Rectal smooth muscle tissue (tissue), 1 donor: ENCODE measurements around the gene ADAM33.

Experiments used
- H3K27ac ChIP-seq: one replicate; pipeline ENCODE4 v1.7.0; 2013; ENCODE audit warnings: low read depth, low read length, inconsistent platforms
- H3K27me3 ChIP-seq: one replicate; pipeline ENCODE4 v1.7.0; 2013; ENCODE audit warnings: low read length; ENCODE audit not compliant: control insufficient read depth, insufficient read depth
- H3K36me3 ChIP-seq: one replicate; pipeline ENCODE4 v1.7.0; 2013; ENCODE audit warnings: low read length; ENCODE audit not compliant: control insufficient read depth, insufficient read depth
- H3K4me1 ChIP-seq: one replicate; pipeline ENCODE4 v1.7.0; 2013; ENCODE audit warnings: low read length; ENCODE audit not compliant: control insufficient read depth, insufficient read depth
- H3K4me3 ChIP-seq: one replicate; pipeline ENCODE4 v1.7.0; 2013; ENCODE audit warnings: low read length
- H3K9ac ChIP-seq: one replicate; pipeline ENCODE4 v1.7.0; 2013; ENCODE audit warnings: low read length

The ADAM33 gene

GRCh38 chr20:3681931-3682781 lies at the start of gene ADAM33:
Gene ADAM33, minus strand, starts transcription at chr20:3682010. Its CDS starts 6 bp downstream, at chr20:3682004.
- H3K27me3 ChIP-seq: peaks cover 6% of the 10 kb centered on the region
- peak within 1 kb of the TSS; percentile 68 for H3K4me3 ChIP-seq
- H3K4me1 ChIP-seq: peaks cover 41% of the 10 kb centered on the region
- H3K9ac ChIP-seq: peak within 1 kb of the TSS; percentile 1
- H3K36me3 ChIP-seq: no peaks in the 10 kb centered on the region
- peak within 1 kb of the TSS; percentile 96 for H3K27ac ChIP-seq

DNA sequence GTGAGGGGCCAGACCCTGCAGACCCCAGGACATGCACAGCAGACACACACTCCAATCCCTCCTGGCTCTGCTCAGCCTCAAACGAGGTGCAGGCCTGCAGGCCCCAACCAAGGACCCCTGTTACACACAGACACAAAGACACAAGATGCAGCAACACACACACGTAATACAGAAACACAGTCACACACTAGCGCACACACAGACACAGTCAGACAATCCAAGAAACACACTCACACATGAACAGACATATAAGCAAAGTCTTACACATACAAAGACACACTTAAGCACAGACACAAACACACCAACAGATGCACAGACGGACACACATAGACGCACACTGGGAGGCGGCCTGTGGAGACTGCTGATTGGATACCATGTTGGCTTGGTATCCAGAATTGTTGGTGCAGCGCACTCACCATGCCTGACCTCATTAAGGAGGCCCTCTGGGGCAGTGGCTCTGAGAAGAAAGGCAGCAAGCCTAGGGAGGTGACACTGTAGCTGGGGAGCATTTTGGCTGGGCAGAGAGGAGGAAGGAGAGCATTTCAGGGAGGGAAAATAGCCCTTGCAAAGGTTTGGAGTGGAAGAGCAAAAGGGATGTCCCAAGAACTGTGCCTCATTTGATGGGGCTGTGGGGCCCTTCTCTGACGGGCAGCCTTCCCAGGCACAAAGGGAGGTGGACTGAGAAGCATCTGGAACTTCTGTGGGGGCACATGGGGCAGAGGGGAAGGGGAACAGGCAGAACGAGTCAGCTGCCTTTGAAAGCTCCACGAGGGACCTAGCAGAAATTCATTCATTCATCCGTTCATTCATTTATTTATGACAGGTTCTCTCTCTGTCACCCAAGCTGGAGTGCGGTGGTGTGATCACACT lies 49.2 kb upstream of the ADAM33 start:
- Histone ChIP-seq H3K36me3 (no peaks in the 10 kb centered on the region), H3K27me3 (peaks cover 8% of the 10 kb centered on the region), H3K4me3 (no peak overlapping the region), H3K9ac (no peak overlapping the region), H3K27ac (no peak overlapping the region), H3K4me1 (no peaks in the 10 kb centered on the region)

GRCh38 chr20:3729811-3730540 lies 48.2 kb upstream of the ADAM33 start:
- H3K27ac ChIP-seq: no peak overlapping the region
- H3K36me3 ChIP-seq: no peaks in the 10 kb centered on the region
- no peaks in the 10 kb centered on the region for H3K4me1 ChIP-seq
- H3K27me3 ChIP-seq: peaks cover 8% of the 10 kb centered on the region
- no peak overlapping the region for H3K4me3 ChIP-seq
- no peak overlapping the region for H3K9ac ChIP-seq

DNA sequence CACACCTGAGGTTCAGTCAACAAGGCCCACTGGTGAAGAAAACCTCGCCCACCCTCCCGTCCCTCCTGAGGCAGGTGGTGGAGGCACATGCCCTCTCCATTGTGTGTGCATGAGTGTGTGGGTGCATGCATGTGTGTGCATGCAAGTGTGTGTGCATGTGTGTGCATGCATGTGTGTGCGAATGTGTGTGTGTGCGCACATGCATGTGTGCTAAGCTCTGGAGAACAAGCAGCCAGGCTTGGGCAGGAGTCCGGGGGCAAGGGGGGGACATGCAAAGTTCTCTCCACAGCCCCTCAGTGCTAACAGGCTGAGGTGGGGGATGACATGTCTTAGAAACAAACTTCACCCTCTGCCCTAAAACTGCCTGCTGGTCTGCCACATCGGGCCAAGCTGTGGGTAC lies 47.6 kb upstream of the ADAM33 start:
- no peak overlapping the region for H3K9ac ChIP-seq
- H3K27me3 ChIP-seq: peaks cover 8% of the 10 kb centered on the region
- H3K36me3 ChIP-seq: no peaks in the 10 kb centered on the region
- H3K27ac ChIP-seq: no peak overlapping the region
- H3K4me1 ChIP-seq: no peaks in the 10 kb centered on the region
- no peak overlapping the region for H3K4me3 ChIP-seq

DNA sequence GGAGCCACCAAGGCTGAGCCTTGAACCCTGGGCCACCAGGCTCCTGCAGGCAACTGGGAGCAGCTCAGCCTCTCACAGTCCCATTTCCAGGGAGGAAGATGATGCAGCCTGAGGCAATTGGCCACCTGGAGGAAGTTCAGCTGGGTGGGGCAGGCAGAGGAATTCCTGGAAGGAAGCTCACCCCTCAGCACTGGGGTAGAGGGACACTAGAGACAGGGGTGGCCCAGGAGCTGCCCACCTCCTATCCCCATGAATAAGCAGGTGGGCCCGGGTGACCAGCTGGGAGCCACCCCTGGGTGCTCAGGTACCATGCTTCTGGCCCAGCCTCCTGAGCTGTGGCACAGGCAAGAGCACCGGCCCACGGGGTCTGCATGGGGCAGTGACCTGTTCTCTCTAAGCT lies 47.1 kb upstream of the ADAM33 start:
- Histone ChIP-seq H3K4me3 (no peak overlapping the region), H3K27me3 (peaks cover 8% of the 10 kb centered on the region), H3K4me1 (no peaks in the 10 kb centered on the region), H3K27ac (no peak overlapping the region), H3K9ac (no peak overlapping the region), H3K36me3 (no peaks in the 10 kb centered on the region)

DNA sequence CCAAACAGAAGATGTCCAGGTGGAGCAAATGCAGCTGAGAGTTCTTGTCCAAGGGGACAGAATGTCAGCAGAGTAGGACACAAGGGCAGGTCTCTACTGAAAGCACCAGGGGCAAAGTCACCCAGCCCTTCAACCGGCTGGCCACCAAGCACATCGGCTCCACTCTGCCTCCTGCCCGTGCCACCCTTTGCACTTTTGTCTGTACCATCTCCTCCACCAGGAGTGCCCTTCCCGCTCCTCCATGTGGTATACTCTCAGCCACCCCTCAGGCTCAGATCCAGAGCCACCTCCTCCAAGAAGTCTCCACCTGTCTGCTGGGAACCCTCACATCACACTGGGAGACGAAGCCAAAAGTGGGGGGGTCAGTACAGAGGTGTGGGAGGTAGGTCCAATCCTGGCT lies 46.5 kb upstream of the ADAM33 start:
- H3K27ac ChIP-seq: no peak overlapping the region

GRCh38 chr20:3727401-3728021 lies 45.7 kb upstream of the ADAM33 start:
- H3K4me3 ChIP-seq: no peak overlapping the region

More for the DNA sequence above, 46.5 kb upstream of the ADAM33 start:
- no peaks in the 10 kb centered on the region for H3K36me3 ChIP-seq
- peaks cover 8% of the 10 kb centered on the region for H3K27me3 ChIP-seq
- no peaks in the 10 kb centered on the region for H3K4me1 ChIP-seq
- H3K9ac ChIP-seq: no peak overlapping the region
- no peak overlapping the region for H3K4me3 ChIP-seq

GRCh38 chr20:3724356-3724755 lies 42.5 kb upstream of the ADAM33 start:
- Histone ChIP-seq H3K9ac (no peak overlapping the region), H3K4me3 (no peak overlapping the region), H3K36me3 (no peaks in the 10 kb centered on the region), H3K4me1 (no peaks in the 10 kb centered on the region), H3K27ac (no peak overlapping the region), H3K27me3 (peaks cover 2% of the 10 kb centered on the region)

More at GRCh38 chr20:3727401-3728021, 45.7 kb upstream of the ADAM33 start:
- no peaks in the 10 kb centered on the region for H3K4me1 ChIP-seq
- peaks cover 8% of the 10 kb centered on the region for H3K27me3 ChIP-seq
- no peaks in the 10 kb centered on the region for H3K36me3 ChIP-seq
- no peak overlapping the region for H3K9ac ChIP-seq
- no peak overlapping the region for H3K27ac ChIP-seq

DNA sequence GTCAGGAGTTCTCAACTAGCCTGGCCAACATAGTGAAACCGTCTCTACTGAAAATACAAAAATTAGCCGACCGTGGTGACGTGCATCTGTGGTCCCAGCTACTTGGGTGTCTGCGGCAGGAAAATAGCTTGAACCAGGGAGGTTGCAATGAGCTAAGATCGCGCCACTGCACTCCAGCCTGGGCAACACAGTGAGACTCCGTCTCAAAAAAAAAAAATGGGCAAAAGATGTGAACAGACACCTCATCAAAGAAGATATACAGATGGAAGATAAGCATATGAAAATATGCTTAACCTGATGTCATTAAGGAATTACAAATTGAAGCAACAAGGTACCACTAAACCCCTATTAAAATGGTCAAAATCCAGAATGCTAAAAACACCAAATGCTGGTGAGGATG lies 41.5 kb upstream of the ADAM33 start:
- H3K9ac ChIP-seq: no peak overlapping the region
- no peak overlapping the region for H3K4me3 ChIP-seq
- H3K27me3 ChIP-seq: peaks cover 2% of the 10 kb centered on the region
- no peaks in the 10 kb centered on the region for H3K4me1 ChIP-seq
- H3K27ac ChIP-seq: no peak overlapping the region
- no peaks in the 10 kb centered on the region for H3K36me3 ChIP-seq

DNA sequence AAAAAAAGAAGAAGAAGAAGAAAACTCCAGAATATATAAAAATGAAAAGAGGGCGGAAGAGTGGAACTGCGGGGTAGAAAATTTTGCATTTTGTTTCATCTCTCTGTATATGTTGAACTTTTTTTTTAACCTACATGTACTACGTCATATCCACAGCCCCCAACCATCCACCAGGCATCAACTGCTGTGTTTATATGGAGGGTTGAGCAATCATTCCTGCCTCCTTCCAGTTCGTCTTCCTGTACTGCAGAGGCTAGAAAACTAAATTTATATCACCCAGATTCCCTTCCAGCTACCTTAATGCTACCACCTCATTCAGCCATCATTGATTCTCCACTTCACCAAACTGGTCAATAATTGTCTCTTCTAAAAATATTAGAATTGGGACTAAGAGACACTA lies 40.1 kb upstream of the ADAM33 start:
- no peak overlapping the region for H3K9ac ChIP-seq
- no peaks in the 10 kb centered on the region for H3K36me3 ChIP-seq
- H3K27me3 ChIP-seq: no peaks in the 10 kb centered on the region
- H3K4me3 ChIP-seq: no peak overlapping the region
- H3K27ac ChIP-seq: no peak overlapping the region
- no peaks in the 10 kb centered on the region for H3K4me1 ChIP-seq

- no peaks in the 10 kb centered on the region for H3K4me1 ChIP-seq
- H3K27me3 ChIP-seq: no peaks in the 10 kb centered on the region
- no peak overlapping the region for H3K27ac ChIP-seq
- no peaks in the 10 kb centered on the region for H3K36me3 ChIP-seq
- H3K9ac ChIP-seq: no peak overlapping the region
- H3K4me3 ChIP-seq: no peak overlapping the region
These were observed 38.8 kb upstream of the ADAM33 start for GRCh38 chr20:3720626-3721025.

DNA sequence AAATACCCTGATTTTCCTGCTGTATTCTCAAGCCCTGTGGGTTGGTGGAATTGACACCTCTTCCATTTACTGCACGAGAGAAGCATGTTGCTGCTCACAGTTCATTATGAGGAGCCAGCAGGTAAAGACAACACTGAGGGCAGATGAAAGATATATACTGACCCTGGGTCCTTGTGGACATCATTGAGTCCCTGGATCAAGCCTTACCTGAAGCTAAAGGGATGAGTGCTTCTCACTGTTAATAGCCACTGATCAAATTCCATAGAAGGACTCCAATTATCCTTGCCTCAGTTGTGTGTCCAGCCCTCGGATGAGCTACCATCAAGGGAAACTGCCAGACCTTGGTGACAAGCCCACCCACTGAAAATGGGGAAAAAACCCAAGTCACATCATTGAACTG lies 38.3 kb upstream of the ADAM33 start:
- Histone ChIP-seq H3K27ac (no peak overlapping the region), H3K4me3 (no peak overlapping the region), H3K27me3 (no peaks in the 10 kb centered on the region), H3K9ac (no peak overlapping the region), H3K4me1 (no peaks in the 10 kb centered on the region), H3K36me3 (no peaks in the 10 kb centered on the region)
